Stimulated activated CD4-positive, alpha-beta T cell treated with anti-CD3 and anti-CD28 coated beads, Interleukin-2, amount 100 ng/mL, for 48 hours (primary cell): Measurements from ENCODE around the gene GGCX.
"Not testable (repeated sequence)": the region's sequence is repeated elsewhere in the genome, so short reads cannot be mapped to it uniquely, and the experiment has no call there.

ENCODE experiments used
- DNase-seq, 2 donors: peaks; one replicate each; pipeline ENCODE4 v3.0.0-alpha.2; 2020

The GGCX gene

GRCh38 chr2:85593023-85593422 lies 31.7 kb upstream of the GGCX start:
- no peak for DNase-seq

- not testable (repeated sequence) for DNase-seq
These were observed 31.0 kb upstream of the GGCX start for GRCh38 chr2:85592299-85592698.

- DNase-seq = no peak
These were observed 30.3 kb upstream of the GGCX start for GRCh38 chr2:85591563-85591962.

- DNase-seq = no peak
These were observed 29.7 kb upstream of the GGCX start for GRCh38 chr2:85590950-85591349.

DNA sequence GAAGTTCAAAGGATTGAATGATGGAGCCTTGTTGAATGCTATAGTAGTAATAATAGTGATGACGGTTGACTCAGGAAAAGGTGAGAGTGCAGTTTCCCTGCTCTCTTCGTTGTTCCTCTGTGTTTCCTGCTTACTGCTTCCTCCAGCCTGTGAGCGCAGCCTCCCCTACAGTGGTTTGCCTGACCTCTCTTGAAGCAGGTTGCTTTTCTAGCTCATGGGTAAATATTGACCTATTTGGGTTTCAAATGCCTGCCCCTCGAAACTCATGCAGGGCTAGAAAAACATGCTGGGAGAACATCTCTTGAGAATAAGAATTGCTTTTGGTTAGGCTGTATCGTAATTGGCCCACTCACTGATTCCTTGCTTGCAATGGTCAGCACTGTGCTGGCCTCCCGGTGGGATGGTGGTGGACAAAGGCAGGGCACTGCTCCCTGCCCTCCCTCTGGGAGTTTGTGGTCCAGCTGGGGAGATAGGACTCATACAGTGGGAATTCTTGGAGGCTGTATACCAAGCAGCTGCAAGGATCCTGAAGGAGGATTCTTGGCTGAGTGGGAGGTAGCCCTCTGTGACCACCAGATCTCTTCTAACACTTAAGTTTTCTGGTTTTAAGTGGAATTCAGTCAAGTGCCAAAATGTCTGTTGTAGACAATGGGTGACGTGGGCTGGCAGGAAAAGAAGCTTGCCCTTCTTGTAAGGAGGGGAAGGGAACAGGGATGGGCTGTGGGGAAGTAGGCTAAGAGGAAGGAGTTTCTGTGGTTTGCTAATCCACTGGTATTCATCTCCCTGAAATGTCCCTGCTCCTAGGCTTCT lies 28.9 kb upstream of the GGCX start:
- DNase-seq = no peak

DNA sequence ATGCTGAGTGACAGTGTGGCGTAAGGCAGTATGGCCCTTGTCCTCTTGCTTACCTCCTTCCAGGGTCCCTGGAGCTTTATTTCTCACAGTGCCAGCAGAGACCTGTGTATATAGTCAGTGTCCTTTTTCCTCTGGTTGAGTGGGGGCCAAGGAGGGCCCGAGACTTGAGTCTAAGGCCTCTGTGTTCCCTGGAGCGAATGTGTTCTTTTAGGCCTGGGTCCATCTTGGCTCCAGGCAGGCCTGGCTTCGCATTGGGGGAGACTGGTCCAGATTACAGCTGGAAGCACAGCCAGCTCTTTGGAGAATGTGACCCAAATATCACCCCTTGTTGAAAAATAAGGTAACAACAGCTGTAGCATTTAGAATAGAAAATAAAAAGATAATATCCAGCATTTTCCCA lies 27.9 kb upstream of the GGCX start:
- DNase-seq = no peak

DNA sequence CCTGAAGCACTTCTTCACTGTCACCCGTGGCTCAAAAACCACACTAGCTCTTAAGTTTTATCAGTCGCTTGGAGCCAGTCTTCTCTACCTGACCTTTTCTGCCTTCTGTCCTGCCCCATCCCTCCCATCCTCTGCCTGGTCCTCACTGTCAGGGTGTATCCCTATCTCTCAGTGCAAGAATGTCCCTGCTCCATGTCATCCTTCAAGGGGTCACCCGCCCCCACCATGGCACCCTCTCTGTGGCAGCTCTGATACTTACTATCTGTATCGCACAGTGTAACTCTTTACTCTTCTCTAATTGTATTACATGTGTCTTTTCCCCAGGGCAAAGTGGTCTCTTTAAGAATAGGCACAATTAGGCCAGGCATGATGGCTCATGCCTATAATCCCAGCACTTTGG lies 27.4 kb upstream of the GGCX start:
- no peak for DNase-seq

DNA sequence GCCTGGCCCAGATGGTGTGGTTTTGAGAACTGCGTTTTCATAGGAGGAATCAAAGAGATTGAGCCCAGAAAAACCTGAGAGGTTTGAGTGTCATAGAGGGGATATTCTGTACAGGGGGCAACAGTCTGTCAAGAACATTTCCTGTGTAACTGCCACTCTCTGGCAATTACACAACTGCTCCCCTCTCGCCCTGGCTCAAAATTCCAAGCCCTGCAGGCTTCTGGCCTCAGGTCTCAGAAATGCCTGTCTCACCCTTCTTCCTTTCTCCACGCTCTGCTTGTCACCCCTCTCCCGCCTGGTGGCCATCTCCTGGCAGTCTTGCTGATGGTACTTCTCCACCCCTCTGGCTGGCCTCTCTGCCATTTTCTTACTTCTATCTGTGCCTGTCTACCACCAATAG lies 26.9 kb upstream of the GGCX start:
- no peak for DNase-seq

- no peak for DNase-seq
These were observed 24.4 kb upstream of the GGCX start for GRCh38 chr2:85585781-85586105.

DNA sequence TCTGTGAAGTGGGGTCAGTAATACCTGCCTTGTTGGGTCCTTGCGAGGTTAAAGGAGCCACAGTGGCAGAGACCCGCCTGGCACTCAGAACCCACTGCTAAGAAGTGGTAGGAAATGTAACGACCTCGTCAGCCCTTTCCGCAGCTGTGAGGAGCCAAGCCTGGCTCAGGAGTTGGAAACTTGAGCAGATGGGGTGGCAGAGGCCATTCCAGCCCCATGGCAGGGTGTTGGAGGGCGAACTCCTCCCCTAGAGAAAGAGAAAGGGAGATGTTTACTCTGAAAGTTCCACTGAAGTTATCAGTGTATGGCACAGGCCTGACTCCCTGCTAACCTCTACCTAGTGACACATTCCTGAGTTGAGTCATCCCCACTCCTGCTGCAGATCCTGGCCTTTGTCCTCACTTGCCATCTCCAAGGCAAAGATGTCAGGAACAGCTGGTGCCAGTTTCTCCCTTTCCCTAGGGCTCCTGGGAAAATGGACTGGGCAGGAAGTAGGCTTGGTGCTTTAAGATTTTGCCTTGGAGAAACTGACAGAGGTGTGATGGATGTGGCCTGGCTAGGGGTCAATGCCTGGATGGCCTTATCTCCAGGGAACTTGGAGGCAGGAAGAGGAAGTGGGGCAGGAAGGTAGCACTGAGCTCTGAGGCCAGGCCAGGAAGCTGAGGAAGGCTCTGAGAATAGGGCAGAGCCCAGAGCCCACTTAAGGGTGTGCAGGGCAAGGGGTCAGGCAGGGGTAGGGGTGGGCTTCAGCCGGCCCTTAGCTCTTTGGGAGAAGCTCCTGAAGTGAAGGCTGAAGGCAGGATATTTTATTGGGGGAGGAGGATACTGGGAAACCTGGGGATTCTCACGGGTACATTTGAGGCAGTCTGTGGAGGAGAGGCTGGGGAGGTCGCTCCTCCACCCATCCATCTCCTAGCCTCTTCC lies 23.8 kb upstream of the GGCX start:
- DNase-seq = no peak

GRCh38 chr2:85584354-85584856 lies 23.1 kb upstream of the GGCX start, which contains the start of gene VAMP5:
Gene VAMP5, plus strand, starts transcription at chr2:85584431. Its CDS starts 60 bp downstream, at chr2:85584491.
- no peak for DNase-seq

DNA sequence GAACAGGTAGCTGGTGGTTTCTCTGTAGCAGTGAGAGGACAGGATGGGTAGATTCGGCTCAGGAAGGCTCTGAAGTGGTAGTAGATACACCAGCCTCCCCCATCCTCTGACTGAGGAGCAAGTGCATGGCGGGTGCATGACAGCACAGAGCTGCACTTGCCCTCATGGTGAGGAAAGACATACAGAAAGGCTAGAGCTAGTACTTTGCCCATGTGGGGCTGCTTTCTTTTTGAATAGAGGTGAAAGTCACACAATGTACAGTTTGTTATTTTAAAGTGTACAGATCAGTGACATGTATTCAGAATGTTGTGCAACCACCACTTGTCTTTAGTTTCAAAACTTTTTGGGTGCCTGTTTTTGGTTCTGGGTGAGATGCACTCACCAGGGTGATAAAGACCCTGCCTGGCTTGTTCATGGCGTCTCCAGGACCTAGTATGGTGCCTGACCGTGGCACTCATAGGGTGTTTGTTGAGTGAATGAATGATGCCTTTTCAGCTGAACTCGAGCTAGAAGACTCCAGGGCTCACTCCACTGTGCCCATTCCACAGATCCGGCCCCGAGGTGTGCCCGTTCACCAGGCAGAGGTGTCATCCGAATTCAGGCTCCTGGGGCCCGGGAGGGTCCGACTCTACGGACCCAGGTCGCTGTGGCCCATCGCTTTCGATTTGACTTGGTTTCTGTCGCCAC lies 22.5 kb upstream of the GGCX start:
- no peak for DNase-seq

DNA sequence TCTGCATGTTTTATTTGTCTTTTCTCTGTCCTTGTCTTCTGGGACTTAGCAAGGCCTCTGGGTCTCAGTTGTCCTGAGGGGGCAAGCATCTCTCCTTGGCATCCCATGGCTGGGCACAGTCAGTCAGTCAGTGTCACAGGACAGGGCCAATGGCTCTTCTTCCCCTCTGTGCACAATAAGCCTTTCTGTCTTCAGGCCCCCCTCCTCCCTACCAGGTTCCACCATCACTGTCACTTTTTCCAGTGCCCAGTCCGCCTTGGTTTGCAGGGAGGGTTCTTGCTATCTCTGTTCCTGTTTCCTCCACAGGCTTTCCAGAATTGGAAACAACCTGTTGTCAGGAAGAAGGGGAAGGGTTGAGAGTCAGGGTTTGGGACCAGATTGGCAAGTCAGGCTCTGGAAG lies 21.2 kb upstream of the GGCX start:
- DNase-seq = no peak

DNA sequence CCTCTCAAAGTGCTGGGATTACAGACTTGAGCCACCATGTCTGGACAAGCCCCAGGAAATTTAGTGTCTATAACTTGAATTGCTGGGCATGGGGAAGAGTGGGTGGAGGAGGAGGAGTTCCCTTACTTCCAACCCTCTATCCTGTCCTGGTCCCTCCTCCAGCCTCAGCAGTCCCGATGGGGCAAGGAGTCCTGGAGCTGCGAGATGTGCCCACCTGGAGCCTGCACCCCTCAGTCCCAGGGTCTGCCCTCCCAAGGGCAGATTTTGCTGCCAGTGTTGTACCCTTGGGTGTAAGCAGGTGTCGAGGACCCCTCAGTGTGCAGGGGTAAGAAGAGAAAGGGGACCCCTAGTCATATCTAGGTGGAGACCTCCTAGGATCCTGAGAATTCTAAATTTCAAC lies 18.9 kb upstream of the GGCX start:
- DNase-seq = no peak

GRCh38 chr2:85579266-85579935 lies 18.1 kb upstream of the GGCX start:
- no peak for DNase-seq

GRCh38 chr2:85578243-85579180 lies 17.2 kb upstream of the GGCX start:
- DNase-seq = no peak

- DNase-seq = peak; percentile 49 to 53
These were observed 16.3 kb upstream of the GGCX start, which contains the start of gene VAMP8 for GRCh38 chr2:85577386-85578242. Gene VAMP8, plus strand, starts transcription at chr2:85577586. Its CDS starts 61 bp downstream, at chr2:85577647.

GRCh38 chr2:85577063-85577385 lies 15.7 kb upstream of the GGCX start:
- DNase-seq = no peak

DNA sequence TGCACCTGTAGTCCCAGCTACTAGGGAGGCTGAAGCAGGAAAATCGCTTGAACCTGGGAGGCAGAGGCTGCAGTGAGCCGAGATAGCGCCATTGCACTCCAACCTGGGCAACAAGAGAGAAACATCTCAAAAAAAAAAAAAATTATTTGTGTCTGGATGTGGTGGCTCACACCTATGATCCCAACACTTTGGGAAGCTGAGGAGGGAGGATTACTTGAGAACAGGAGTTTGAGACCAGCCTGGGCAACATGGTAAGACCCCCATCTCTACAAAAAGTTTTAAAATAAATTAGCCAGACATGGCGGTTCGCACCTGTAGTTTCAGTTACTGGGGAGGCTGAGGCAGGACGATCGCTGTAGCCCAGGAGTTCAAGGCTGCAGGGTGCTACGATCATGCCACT lies 14.4 kb upstream of the GGCX start:
- no peak for DNase-seq

GRCh38 chr2:85566265-85566664 lies 5.0 kb upstream of the GGCX start:
- no peak for DNase-seq

- no peak for DNase-seq
These were observed 2.9 kb upstream of the GGCX start for GRCh38 chr2:85564144-85564563.
